HG03432 (cell line): ENCODE results near the gene SLC5A6.
A peak's percentile ranks its signal among the peaks of the same experiment; 100 is the strongest.

ENCODE experiments used
- ATAC-seq: cut with Tn5 transposase; IDR thresholded peaks from one replicate; pipeline ENCODE4 v1.9.1; 2021; ENCODE audit warnings: mild to moderate bottlenecking, moderate library complexity; ENCODE audit not compliant: unreplicated experiment

The SLC5A6 gene

GRCh38 chr2:27211943-27212625 lies at the start of gene SLC5A6, which contains the start of gene ATRAID:
TSS of gene SLC5A6 (minus strand) at chr2:27212268. CDS start at chr2:27207650, 4,618 bp downstream.
TSS of gene ATRAID (plus strand) at chr2:27212041. CDS start at chr2:27212369, 328 bp downstream.
- ATAC-seq, result peak; percentile 83

DNA sequence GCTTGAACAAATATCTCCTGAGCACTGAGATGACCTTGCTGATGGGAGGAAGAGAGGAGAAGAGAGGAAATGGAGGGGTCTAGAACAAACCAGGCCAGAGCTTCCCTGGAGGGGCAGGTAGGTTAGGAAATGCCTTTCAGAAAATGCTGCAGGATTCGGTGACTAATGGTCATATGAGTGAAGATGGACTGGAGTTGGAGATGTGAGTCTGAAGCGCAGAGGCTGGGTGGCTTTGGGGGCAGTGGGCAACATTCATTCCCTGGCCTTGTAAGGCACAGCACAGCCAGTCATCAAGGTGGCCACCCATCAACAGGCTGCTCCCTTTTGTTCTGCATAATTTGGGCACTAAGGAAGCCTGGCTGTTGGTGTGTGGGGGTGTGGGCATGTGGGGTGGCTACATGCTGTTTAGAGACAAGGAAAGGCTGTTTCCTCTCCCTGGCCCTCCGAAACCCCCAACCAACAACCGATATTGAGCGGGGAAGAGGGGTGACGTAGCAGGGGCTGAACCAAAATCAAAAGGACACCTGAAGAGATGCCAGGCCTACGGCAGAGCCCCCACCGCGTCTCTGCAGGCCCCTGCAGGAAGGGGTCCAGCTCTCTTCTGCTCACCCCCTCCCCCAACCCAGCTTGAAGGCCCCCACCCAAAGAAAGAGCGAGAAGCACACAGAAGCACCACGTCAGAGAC lies 49.3 kb upstream of the SLC5A6 start:
- ATAC-seq, result no peak

- ATAC-seq, result no peak
Measured at GRCh38 chr2:27258051-27258450, 46.0 kb upstream of the SLC5A6 start.

DNA sequence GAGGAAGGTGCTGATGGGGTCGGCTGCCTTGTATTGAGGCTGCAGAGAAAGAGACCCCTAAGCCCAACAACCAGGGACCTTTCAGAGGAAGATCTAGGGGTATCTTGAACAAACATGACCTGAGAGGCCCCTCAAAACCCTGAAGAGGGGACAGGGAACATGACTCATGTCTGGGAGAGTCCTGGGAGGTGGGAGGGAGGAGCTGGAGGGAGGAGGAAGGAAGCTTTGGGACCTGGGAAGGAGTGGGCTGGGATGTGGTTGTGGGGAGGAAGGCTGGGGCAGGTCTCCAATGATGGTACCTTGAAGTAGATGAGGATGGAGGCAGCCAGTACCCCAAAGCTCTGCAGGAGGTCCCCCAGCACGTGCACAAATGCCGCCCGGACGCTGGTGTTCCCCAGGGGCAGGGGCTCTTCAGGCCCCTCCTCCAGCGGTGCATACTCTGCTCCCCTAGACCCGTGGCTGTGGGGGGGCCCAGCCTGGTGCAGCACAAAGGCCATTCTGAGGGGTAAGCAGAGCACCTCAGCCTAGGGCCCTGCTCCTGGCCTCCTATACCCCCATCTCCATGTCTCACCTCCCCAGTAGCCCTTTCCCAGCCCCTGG lies 44.9 kb upstream of the SLC5A6 start:
- ATAC-seq, result no peak

DNA sequence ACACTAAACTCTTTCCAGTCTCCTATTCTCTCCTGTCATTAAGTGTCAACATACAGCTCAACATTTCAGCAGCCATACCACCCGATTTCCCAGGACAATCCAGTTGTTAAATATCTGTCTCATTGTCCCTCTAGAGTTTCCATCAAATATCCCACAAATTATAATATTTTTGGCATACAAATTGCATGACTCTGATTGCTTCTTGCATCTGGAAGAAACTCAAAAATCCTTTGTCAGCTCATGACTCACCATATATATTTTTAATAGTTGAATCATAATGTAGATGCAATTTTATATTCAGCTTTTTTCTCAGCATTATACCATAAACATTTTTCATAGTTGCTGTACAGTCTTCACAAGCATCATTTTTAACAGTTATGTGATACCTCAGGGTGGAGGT lies 43.6 kb upstream of the SLC5A6 start:
- ATAC-seq, result no peak

- no peak for ATAC-seq
Measured at GRCh38 chr2:27255187-27255586, 43.1 kb upstream of the SLC5A6 start.

GRCh38 chr2:27251766-27252165 lies 39.7 kb upstream of the SLC5A6 start:
- ATAC-seq, result no peak

DNA sequence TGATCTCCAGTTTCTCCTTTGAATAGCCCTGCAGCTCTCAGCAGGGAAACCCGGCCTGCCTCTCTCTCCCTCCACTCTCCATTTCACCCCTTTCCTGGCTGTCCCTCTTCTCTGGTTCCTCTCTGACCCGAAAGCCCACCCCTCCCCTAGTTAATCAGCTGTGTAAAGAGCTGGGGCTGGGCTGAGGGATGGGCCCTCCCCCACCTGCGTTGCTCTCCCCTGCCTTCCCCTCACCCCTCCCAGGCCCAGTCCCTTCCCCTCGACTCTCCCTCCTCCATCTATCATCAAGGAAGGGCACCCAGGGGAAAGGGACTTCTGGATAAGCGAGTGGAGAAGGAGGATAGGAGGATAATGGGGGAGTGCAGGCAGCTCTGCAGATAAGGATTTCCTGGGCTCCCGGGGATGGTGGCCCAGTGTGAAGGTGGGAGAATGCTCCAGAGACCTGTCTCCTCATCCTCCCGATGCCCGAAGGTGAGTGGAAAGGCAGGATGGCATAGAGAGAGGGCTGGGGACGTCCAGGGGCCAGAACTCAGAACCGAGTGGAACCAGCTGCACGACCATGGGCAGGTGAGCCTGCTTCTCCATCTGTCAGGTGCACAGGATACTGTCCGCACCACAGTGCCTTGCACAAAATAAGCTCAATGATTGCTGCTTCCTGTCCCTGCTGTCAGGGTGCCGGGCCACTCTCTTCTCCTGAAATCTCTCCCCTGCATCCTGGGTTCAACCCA lies 38.7 kb upstream of the SLC5A6 start:
- ATAC-seq, result no peak

- no peak for ATAC-seq
Measured at GRCh38 chr2:27249891-27250651, 38.0 kb upstream of the SLC5A6 start.

- no peak for ATAC-seq
Measured at GRCh38 chr2:27249159-27249890, 37.3 kb upstream of the SLC5A6 start.

DNA sequence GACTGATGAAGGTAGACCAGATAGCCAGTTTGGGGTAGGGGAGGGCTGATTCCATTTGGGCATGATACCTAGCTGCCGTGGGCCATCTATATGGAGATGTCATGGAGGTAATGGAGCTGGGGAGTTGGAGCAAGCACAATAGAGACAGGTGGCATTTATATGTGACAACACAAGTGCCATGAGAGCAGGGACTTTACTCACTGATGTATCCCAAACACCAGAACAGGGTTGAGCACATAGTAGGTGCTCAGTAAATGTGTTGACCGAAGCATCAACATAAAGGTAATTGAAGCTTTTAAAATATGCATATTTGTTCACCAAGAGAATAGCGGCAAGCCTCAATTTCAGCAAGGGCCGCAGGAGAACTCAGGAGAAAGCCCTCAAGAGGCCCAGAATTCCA lies 35.8 kb upstream of the SLC5A6 start:
- ATAC-seq, result no peak

DNA sequence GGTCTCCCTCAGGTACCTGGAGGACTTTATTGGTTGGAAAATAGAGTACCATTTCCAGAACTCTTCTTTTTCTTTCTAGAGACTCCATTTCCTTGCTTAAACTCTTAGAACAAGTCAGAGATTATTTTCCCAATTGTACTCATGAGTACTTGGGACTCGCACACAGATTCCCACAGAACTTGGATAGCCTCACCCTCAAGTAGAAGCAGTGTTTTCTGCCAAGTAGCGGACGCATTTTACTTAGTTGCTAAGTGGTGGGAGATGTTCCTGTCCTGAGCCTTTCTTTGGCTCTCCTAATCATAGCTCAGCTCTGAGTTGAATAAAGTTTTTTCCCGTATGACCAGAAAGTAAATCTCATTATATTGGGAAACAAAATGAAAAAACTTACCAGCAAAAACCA lies 33.6 kb upstream of the SLC5A6 start:
- no peak for ATAC-seq

- ATAC-seq, result no peak
Measured at GRCh38 chr2:27245116-27245515, 33.0 kb upstream of the SLC5A6 start.

DNA sequence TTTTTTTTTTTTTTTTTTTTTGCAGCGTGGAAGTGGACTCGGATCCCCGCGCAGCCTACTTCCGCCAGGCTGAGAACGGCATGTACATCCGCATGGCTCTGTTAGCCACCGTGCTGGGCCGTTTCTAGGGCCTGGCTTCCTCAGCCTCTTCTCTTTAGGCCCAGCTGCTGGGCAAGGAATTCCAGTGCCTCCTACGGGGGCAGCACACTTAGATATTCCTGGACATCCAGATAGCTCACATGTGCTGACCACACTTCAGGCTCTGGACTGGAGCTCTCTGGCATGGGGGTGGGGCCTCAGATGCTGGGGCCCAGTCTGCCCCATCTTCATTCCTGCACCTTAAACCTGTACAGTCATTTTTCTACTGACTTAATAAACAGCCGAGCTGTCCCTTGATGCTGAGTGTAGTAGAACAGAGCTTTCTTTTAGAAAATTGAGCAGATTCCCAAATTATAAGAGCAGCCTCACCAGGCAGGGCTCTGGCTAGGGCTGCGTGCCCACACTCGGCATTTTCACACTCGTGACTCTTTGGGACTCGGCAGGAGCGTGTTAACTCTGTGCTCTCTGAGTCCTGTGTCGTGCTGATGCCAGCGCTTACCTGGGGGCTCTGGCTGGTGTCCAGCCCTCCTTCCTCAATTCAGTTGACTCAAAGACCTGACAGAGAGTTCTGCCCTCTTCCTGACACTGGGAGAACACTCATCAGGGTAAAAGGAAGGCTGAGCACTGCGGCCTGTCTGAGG lies 31.5 kb upstream of the SLC5A6 start:
- no peak for ATAC-seq

DNA sequence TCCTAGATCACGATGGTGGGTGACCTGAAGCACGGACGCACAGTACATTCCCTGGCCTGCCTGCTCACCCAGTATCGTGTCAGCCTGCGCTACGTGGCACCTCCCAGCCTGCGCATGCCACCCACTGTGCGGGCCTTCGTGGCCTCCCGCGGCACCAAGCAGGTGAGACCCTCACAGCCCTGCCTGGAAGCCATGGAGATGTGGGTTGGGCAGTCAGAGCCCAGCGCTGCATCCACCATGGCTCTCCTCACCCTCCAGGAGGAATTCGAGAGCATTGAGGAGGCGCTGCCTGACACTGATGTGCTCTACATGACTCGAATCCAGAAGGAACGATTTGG lies 30.5 kb upstream of the SLC5A6 start:
- no peak for ATAC-seq

DNA sequence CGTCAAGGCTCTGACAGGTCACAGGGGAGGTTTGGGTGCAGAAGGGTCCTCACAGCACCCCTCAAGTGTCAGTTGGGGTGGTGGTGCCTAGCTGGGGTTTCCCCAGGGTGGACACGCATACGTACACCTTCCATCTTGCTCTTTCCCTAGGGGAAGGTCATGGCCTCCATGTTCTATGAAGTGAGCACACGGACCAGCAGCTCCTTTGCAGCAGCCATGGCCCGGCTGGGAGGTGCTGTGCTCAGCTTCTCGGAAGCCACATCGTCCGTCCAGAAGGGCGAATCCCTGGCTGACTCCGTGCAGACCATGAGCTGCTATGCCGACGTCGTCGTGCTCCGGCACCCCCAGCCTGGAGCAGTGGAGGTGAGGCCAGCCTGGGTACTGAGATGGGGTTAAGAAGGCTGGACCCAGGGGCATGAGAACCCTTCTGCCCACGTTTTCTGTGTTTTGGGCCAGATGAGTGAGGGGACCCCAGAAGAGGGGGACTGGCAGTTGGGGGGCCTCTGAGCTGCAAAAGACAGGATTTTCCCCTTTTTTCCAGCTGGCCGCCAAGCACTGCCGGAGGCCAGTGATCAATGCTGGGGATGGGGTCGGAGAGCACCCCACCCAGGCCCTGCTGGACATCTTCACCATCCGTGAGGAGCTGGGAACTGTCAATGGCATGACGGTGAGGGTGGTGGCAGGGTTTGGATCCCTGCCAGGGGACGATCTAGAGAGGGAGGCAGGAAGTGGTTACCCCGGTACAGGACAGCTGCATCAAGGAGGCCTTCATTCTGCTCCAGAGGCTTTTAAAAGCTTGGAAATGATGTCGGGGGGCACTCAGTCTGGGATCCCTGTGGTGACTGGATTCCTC lies 29.9 kb upstream of the SLC5A6 start:
- ATAC-seq, result no peak

DNA sequence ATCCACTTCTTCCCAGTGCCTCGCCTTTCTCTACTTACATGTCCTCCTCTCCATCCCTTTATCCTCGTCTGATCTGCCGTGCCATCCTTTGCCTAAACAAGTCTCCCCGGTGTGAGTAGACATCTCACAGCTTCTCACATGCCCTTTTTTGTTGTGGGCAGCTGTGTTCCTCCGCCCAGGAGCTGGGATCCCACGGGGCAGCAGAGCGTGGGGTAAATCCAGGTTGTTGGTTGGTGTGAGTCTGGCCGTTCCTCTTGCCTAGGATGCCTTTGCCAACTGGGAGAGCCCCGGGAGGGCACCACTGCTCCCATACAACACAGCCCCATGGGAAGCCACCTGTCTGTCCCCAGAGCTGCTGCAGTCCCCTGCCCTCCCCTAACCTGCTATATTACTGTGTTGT lies 28.3 kb upstream of the SLC5A6 start:
- ATAC-seq, result no peak

DNA sequence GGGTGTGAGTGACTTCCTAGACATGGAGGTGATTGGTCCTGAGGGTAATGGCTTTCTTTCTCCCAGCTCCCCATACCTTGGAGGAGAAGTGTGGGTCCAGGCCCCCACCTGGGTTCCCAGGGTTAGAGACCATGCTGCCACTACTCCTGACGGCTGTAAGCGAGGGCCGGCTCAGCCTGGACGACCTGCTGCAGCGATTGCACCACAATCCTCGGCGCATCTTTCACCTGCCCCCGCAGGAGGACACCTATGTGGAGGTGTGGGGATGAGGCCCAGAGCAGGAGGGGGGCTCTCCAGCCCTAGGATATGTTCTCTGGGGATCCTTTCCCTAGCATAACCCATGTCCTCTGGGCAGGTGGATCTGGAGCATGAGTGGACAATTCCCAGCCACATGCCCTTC lies 26.9 kb upstream of the SLC5A6 start:
- ATAC-seq, result no peak
